Hippocampal formation (tissue), 2 donors: ENCODE data around the gene GGNBP2.

Experiments
- DNase-seq, 2 donors: peaks; one replicate each; lab custom pipeline; 2025; lab: John Stamatoyannopoulos, UW

Gene GGNBP2

GRCh38 chr17:36550491-36551417 is 6.0 kb downstream of the GGNBP2 start:
- DNase-seq = no peak

- DNase-seq = no peak
These were observed 8.7 kb downstream of the GGNBP2 start for GRCh38 chr17:36553459-36553858.

DNA sequence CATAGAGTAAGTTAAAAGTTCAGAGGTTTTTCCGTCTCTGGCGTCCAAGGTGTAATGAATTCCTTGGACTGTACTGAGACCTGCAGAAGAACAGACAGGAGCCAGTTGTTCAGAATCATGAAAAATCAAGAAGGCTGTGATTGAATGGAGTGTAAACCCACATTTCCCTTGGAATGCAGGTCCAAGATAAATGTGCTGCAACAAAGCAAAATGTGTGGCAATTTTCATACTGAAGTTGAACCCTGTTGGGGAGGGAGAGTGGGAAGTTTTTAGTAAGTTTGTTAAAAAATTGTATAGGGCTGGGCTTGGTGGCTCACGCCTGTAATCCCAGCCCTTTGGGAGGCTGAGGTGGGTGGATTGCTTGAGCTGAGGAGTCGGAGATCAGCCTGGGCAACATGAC is 21.4 kb downstream of the GGNBP2 start:
- no peak for DNase-seq

GRCh38 chr17:36575028-36575427 is 30.3 kb downstream of the GGNBP2 start:
- no peak for DNase-seq

DNA sequence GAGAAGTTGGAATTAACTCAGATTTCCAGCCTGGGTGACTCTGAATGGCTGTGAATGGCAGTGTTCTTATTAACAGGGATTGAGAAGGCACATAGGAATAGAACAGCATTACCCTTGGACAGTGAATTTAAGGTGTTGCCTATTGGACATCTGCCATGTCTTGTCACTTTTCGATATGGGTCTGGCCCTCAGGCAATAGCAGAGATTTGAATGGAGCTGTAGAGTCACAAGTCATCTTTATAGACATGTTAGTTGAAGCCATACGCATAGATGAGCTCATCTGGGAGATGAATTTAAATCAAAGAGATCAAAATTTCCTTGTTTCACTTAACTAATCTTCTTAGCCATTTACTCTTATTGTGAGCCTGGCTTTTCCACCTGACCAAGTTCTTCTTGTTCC is 32.1 kb downstream of the GGNBP2 start:
- DNase-seq = no peak

DNA sequence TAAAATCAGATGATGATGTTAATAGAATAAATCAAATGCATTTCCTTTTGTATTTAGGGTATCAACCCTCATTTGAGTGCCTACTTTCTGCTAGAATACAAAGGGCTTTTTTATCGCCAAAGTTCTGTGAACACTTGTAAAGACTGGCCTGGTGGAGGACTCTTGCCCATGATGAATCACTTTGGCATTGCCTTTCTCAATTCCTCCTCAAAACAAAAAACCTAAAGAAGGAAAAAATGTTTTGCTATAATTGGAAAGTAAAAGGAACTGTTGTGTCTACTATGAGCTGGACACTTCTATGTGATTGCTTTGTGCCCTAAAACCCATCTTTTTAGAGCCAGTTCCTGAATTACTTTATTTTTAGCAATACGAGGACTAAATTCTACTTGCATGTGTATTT is 34.0 kb downstream of the GGNBP2 start:
- DNase-seq = no peak

GRCh38 chr17:36583787-36584186 is 39.1 kb downstream of the GGNBP2 start:
- no peak for DNase-seq

DNA sequence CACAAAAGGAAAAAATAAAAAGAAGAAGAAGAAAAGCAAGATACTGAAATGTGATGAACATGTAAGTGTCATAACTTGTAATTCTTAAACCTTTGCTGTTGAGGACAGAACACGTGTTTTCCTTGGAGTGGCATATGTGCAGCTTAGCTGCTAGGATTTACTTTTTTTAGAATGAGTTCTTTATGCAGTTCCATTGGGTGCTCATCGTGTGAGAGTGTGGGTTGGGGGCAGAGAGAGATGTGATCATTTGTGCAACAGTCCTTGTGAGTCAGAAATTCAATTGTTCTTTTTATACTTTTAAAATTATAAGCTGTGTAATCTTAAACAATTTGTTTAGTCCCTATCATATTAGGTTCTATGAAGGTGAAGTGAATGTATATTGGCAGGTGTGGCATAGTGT is 41.4 kb downstream of the GGNBP2 start:
- no peak for DNase-seq

- DNase-seq = no peak
These were observed 45.4 kb downstream of the GGNBP2 start for GRCh38 chr17:36590082-36590481.

GRCh38 chr17:36591434-36592315 is 47.0 kb downstream of the GGNBP2 start, which contains the start of gene DHRS11:
DHRS11 (plus strand) TSS chr17:36591879; CDS start chr17:36592010, 131 bp downstream.
- peak; percentile 58 to 80 for DNase-seq

DNA sequence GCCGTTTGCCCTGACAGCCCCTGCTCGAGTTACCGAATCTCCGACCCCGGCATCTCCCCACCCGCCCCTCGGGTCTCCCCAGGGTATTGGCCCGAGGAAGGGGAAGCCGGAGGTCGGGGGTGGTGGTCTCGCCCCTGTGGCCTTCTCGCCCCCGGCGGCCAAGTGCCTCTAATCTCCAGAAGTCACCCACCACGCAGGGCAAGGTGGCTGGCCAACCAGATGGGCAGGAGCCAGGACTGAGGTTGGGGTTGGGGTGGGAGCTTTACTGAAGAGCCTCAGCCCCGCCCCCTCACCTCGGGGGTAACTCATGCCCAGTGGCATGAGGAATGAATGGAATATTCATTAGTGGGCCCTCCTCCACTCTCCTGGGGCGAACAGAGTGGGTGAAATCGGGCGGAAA is 47.6 kb downstream of the GGNBP2 start:
- no peak for DNase-seq

DNA sequence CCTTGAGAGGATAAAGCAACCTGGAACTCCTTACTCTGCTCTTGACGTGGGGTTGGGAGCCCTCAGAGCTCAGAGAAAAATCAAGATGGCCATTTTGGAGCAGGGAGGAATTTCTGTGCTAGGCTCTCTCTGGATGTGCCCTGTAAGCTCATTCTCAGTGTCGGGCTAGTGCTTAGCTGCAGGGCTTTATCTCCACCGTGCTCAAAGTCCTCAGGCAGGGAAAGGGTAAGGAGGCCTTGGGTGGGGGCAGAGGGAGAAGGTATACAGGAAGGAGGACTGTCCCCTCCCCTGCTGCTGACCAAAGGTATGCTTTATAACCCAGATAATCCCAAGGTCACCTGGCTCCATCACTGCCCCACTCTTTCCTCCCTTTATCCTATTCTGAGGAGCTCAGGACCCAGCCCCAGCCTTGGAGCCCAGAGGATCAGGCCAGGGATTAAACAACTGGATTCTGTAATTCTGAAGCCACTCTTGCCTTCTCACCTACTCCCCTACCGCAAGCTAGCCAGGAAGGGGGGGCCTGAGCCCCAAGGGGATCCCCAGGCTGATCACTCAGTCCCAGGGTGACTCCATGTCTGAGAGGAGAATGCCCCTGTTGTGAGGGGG is 48.1 kb downstream of the GGNBP2 start:
- no peak for DNase-seq

- DNase-seq = no peak
These were observed 49.1 kb downstream of the GGNBP2 start for GRCh38 chr17:36593656-36594316.

DNA sequence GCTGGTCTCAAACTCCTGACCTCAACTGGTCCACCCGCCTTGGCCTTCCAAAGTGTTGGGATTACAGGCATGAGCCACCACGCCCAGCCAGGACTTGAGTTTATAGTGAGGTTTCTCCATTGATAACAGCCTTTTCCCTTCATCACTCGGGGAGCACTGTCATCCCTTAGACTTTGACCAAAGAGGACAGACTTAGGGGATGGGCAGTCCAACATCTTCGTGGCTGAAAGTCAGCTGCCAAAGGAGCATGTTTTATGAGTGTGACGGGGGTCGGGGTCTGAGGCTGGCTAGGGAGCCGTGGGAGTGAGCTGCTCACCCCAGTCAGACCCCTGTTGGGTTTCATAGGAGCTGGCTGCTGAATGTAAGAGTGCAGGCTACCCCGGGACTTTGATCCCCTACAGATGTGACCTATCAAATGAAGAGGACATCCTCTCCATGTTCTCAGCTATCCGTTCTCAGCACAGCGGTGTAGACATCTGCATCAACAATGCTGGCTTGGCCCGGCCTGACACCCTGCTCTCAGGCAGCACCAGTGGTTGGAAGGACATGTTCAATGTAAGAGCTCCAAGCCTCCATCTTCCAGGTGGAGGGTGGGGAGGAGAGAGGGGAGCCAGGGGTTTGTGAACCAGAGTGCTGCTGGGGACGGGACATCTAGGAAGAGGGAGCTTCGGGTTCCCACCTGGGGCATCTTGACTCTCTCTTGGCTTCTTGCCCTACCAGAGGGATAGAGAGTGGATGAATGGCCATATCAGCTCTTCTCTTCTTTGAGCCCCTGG is 50.1 kb downstream of the GGNBP2 start:
- DNase-seq = no peak

DNA sequence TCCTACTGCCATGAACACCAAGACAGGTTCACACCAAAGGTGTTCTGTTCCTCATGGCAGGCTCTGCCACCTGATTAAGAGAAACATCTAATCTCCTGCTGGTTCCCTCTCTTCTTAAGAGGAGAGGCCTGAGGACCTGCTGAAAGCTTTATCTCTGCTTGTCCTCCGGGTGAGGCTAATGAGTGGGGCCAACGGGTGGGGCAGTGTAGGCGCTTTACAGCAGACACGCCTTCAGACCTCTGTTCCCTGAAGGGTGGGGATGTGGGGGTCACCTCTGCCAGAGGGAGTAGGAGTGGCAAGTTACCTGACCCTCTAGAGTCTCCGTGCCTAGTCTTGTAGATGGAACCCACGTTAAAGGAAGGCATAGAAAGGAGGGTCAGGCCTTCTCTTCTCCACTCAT is 52.5 kb downstream of the GGNBP2 start:
- no peak for DNase-seq

DNA sequence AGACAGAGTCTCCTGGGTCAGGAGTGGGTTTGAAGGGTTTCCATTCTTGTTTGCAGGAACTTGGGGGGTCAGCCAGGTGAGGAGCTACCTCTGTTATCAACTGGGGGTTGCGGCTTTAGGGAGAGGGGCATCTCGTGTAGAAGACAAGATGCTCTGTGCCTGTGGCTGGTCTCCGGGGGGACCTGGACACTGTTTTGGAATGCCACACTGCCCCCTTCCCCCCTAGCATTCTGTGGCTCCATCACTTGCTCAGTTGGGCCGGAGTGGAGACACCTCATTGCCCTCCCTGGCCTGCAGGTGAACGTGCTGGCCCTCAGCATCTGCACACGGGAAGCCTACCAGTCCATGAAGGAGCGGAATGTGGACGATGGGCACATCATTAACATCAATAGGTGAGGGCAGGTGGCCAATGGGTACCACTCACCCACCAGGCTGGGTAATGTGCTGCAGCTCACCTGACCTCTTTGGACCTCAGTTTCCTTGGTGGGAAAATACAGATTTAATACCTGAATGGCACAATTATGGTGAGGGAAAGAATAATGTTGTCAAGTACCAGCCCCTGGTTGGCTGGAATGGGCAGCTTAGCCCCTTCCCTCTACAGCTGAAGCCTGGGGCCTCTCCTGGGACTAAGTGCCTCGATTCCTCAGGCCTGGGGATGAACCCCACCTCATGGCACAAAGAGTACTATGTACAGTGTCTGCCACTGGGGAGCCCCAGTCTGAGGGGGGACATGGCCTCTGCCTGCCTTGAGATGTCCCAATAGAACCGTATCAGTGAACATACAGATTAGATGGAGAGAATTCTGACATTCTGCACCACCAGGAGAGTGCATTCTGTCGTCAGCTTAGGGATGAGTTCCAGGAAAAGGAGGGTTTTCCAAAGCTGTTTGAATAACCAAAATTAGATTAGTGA is 53.4 kb downstream of the GGNBP2 start:
- no peak for DNase-seq

- DNase-seq = no peak
These were observed 54.3 kb downstream of the GGNBP2 start for GRCh38 chr17:36598951-36599401.

GRCh38 chr17:36599546-36600250 is 55.0 kb downstream of the GGNBP2 start:
- DNase-seq = no peak

- DNase-seq = no peak
These were observed 55.7 kb downstream of the GGNBP2 start for GRCh38 chr17:36600465-36600864.
